Measurements from ENCODE around the gene IGLL5. TPM values are rescaled to one million over a fixed set of nuclear protein-coding genes. Genes with fewer than 3 reads are reported as not detected.
"Not testable (repeated sequence)": the region's sequence is repeated elsewhere in the genome, so short reads cannot be mapped to it uniquely, and the experiment has no call there.

Gene IGLL5
- total RNA-seq, 1 donor from 2014 or later = not detected

GRCh38 chr22:22897947-22898346 lies 10.3 kb downstream of the IGLL5 start:
- Mint-ChIP-seq H3K4me3 (ENCODE audit: unreplicated experiment) (no peak overlapping the region), H3K27me3 (ENCODE audit: unreplicated experiment) (peaks cover 7% of the 10 kb centered on the region), H3K9me3 (ENCODE audit: unreplicated experiment) (no peaks in the 10 kb centered on the region), H3K4me1 (ENCODE audit: unreplicated experiment) (no peaks in the 10 kb centered on the region), H3K36me3 (ENCODE audit: low read depth, unreplicated experiment) (no peaks in the 10 kb centered on the region), H3K27ac (ENCODE audit: unreplicated experiment) (no peak overlapping the region)
- TF ChIP-seq CTCF (IDR thresholded peaks at IDR 0.05; ENCODE audit: unreplicated experiment) = no peak
- DNase-seq (ENCODE audit: low spot score) = no peak

GRCh38 chr22:22898411-22898950 lies 10.9 kb downstream of the IGLL5 start:
- not testable (repeated sequence) for H3K9me3 Mint-ChIP-seq (ENCODE audit: unreplicated experiment); H3K4me3 Mint-ChIP-seq (ENCODE audit: unreplicated experiment); H3K36me3 Mint-ChIP-seq (ENCODE audit: low read depth, unreplicated experiment); H3K4me1 Mint-ChIP-seq (ENCODE audit: unreplicated experiment); H3K27me3 Mint-ChIP-seq (ENCODE audit: unreplicated experiment); H3K27ac Mint-ChIP-seq (ENCODE audit: unreplicated experiment); DNase-seq (ENCODE audit: low spot score)

- not testable (repeated sequence) for H3K27ac Mint-ChIP-seq (ENCODE audit: unreplicated experiment); H3K4me3 Mint-ChIP-seq (ENCODE audit: unreplicated experiment); H3K27me3 Mint-ChIP-seq (ENCODE audit: unreplicated experiment); H3K4me1 Mint-ChIP-seq (ENCODE audit: unreplicated experiment); H3K9me3 Mint-ChIP-seq (ENCODE audit: unreplicated experiment); H3K36me3 Mint-ChIP-seq (ENCODE audit: low read depth, unreplicated experiment); DNase-seq (ENCODE audit: low spot score)
These were observed 11.9 kb downstream of the IGLL5 start for GRCh38 chr22:22899342-22900080.

- not testable (repeated sequence) for H3K4me3 Mint-ChIP-seq (ENCODE audit: unreplicated experiment); H3K9me3 Mint-ChIP-seq (ENCODE audit: unreplicated experiment); H3K27ac Mint-ChIP-seq (ENCODE audit: unreplicated experiment); H3K4me1 Mint-ChIP-seq (ENCODE audit: unreplicated experiment); DNase-seq (ENCODE audit: low spot score); H3K27me3 Mint-ChIP-seq (ENCODE audit: unreplicated experiment); H3K36me3 Mint-ChIP-seq (ENCODE audit: low read depth, unreplicated experiment)
These were observed 13.1 kb downstream of the IGLL5 start for GRCh38 chr22:22900527-22901205.

GRCh38 chr22:22901578-22902218 lies 14.1 kb downstream of the IGLL5 start:
- H3K4me1 Mint-ChIP-seq (ENCODE audit: unreplicated experiment) = no peaks in the 10 kb centered on the region
- no peak for TF ChIP-seq CTCF (IDR thresholded peaks at IDR 0.05; ENCODE audit: unreplicated experiment)
- no peaks in the 10 kb centered on the region for H3K36me3 Mint-ChIP-seq (ENCODE audit: low read depth, unreplicated experiment)
- DNase-seq (ENCODE audit: low spot score) = no peak
- H3K4me3 Mint-ChIP-seq (ENCODE audit: unreplicated experiment) = no peak overlapping the region
- no peak overlapping the region for H3K27ac Mint-ChIP-seq (ENCODE audit: unreplicated experiment)
- no peaks in the 10 kb centered on the region for H3K9me3 Mint-ChIP-seq (ENCODE audit: unreplicated experiment)
- H3K27me3 Mint-ChIP-seq (ENCODE audit: unreplicated experiment) = peaks cover 4% of the 10 kb centered on the region

- Mint-ChIP-seq H3K27me3 (ENCODE audit: unreplicated experiment) (peaks cover 4% of the 10 kb centered on the region), H3K27ac (ENCODE audit: unreplicated experiment) (no peak overlapping the region), H3K36me3 (ENCODE audit: low read depth, unreplicated experiment) (no peaks in the 10 kb centered on the region), H3K4me3 (ENCODE audit: unreplicated experiment) (no peak overlapping the region), H3K4me1 (ENCODE audit: unreplicated experiment) (no peaks in the 10 kb centered on the region), H3K9me3 (ENCODE audit: unreplicated experiment) (no peaks in the 10 kb centered on the region)
- no peak for TF ChIP-seq CTCF (IDR thresholded peaks at IDR 0.05; ENCODE audit: unreplicated experiment)
- DNase-seq (ENCODE audit: low spot score) = no peak
These were observed 14.8 kb downstream of the IGLL5 start for GRCh38 chr22:22902247-22903001.

Measured in endothelial cell (in vitro differentiated cells).